Prostate gland (tissue), 2 donors: ENCODE measurements around the gene LAMA2. TPM values are rescaled to one million over a fixed set of nuclear protein-coding genes. Genes with fewer than 3 reads are reported as not detected.

Experiments used
- DNase-seq: peaks from one replicate; pipeline ENCODE4 v3.0.0-alpha.2; 2019; ENCODE audit warnings: low spot score
- H3K27ac ChIP-seq, 2 donors: fragments of 200-600 bp; sonication (generic); 2 replicates each; pipeline ENCODE4 v1.5.1; 2017 to 2019
- H3K27me3 ChIP-seq: fragments of 200-600 bp; sonication (generic); replicated peaks from 2 replicates; pipeline ENCODE4 v1.5.1; 2019; ENCODE audit not compliant: insufficient read depth
- H3K36me3 ChIP-seq, 2 donors: fragments of 200-600 bp; sonication (generic); 1 replicate in 1 of 2; 2 replicates in 1 of 2; pipeline versions ENCODE4 v1.5.1 to v1.8.1; 2017 to 2019
- H3K4me1 ChIP-seq: fragments of 200-600 bp; sonication (generic); replicated peaks from 2 replicates; pipeline ENCODE4 v1.5.1; 2019
- H3K4me3 ChIP-seq, 2 donors: fragments of 200-600 bp; sonication (generic); 2 replicates each; pipeline ENCODE4 v1.5.1; 2017 to 2019
- H3K9me3 ChIP-seq: fragments of 200-600 bp; sonication (generic); 2 replicates; pipeline ENCODE4 v1.5.1; 2017
- CTCF ChIP-seq, 4 experiments: fragments of 200-600 bp in 2 of 4; fragments of 450-650 bp in 2 of 4; sonication (generic) in 2 of 4; IDR thresholded peaks; 1 replicate in 3 of 4; 2 replicates in 1 of 4; pipeline ENCODE4 v1.5.1; 2016 to 2019; ENCODE audit warnings: antibody characterized with exemption in 4 of 4, mild to moderate bottlenecking in 2 of 4, moderate library complexity in 2 of 4
- POLR2A ChIP-seq: fragments of 450-650 bp; IDR thresholded peaks from one replicate; pipeline ENCODE4 v1.6.1; 2016; ENCODE audit warnings: antibody characterized with exemption, mild to moderate bottlenecking
- POLR2AphosphoS5 ChIP-seq: sonication (generic); formaldehyde crosslinking; IDR thresholded peaks from one replicate; pipeline ENCODE4 v1.6.1; 2017; ENCODE audit warnings: antibody characterized with exemption
- WGBS: methylation state at CpG from one replicate; pipeline ENCODE4 v1.1.5; 2018; 5-methylcytosine and 5-hydroxymethylcytosine counted together
- intact Hi-C: fragments of 100-400 bp; cut with DNase I; formaldehyde crosslinking; loops from one replicate; pipeline ENCODE4 v1.14.2; 2022
- total RNA-seq, 2 donors: library from RNA; depleted of rRNA; stranded (reverse); fragments of >200 nt; gene quantifications; one replicate each; pipeline ENCODE4 v1.1.0, GENCODE V29; 2016

The LAMA2 gene
- total RNA-seq, 2 donors from 2014 or later, result 10.1 to 89.1 TPM

DNA sequence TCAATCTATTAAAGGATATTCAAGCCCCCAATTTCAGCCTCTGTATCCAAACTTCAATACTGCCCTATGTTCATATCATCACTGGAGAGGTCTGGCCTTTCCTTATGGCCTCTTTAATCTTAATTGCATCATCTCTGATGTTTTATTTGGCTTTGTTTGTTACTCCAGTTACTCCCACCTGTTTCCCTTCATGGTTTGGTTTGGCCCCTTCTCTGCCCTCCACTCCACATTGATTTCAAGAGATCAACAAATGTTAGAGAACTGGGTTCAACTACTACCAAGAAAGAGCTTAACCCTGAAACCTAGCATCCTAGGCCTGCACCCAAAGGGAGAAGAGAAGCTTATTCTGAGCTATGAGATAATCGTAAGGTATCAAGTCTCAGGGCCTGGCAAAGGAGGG is 221.6 kb downstream of the LAMA2 start:
- Histone ChIP-seq H3K27me3 (no peaks in the 10 kb centered on the region), H3K4me3 (no peak overlapping the region), H3K9me3 (no peaks in the 10 kb centered on the region), H3K4me1 (no peaks in the 10 kb centered on the region), H3K36me3 (no peaks in the 10 kb centered on the region), H3K27ac (no peak overlapping the region)
- DNase-seq, result no peak
- TF ChIP-seq POLR2A (no peak), CTCF (IDR thresholded peaks at IDR 0.05) (no peak), POLR2AphosphoS5 (no peak)
- 96% methylated on average over 1 of the region's 1 CpG for WGBS
- intact Hi-C loops, result no loop called here

GRCh38 chr6:129105035-129105434 is 222.1 kb downstream of the LAMA2 start:
- no peak for DNase-seq
- WGBS, result 94% methylated on average over 1 of the region's 1 CpG
- Histone ChIP-seq H3K4me1 (no peaks in the 10 kb centered on the region), H3K36me3 (no peaks in the 10 kb centered on the region), H3K27ac (no peak overlapping the region), H3K27me3 (no peaks in the 10 kb centered on the region), H3K4me3 (no peak overlapping the region), H3K9me3 (no peaks in the 10 kb centered on the region)
- TF ChIP-seq CTCF (IDR thresholded peaks at IDR 0.05) (no peak), POLR2AphosphoS5 (no peak), POLR2A (no peak)
- intact Hi-C loops, result no loop called here

GRCh38 chr6:129105793-129106192 is 222.9 kb downstream of the LAMA2 start:
- no peaks in the 10 kb centered on the region for H3K9me3 ChIP-seq
- intact Hi-C loops, result no loop called here
- TF ChIP-seq POLR2A (no peak), POLR2AphosphoS5 (no peak), CTCF (IDR thresholded peaks at IDR 0.05) (no peak)
- H3K36me3 ChIP-seq, result no peaks in the 10 kb centered on the region
- no peaks in the 10 kb centered on the region for H3K27me3 ChIP-seq
- no peak overlapping the region for H3K27ac ChIP-seq
- no peak overlapping the region for H3K4me3 ChIP-seq
- WGBS, result 79% methylated on average over 2 of the region's 2 CpGs
- no peak for DNase-seq
- no peaks in the 10 kb centered on the region for H3K4me1 ChIP-seq

DNA sequence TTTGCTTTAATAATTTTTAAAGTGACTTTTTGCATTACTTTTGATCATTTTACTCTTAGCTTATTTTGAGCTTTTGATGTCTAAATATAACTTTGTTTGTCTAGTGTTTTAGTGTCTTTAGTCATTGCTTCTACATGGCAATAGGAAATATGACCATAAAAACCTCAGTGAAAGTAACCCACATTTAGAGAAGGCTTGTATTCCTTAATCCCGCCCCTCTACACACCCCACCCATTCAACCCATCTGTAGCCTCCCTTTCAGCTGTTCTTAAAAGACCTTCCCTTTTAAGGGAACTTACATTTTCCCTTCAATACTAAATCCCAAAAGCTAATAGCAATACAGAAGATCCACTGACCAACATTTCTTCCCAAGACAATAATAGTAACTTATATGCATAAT is 225.4 kb downstream of the LAMA2 start:
- Histone ChIP-seq H3K27ac (no peak overlapping the region), H3K4me3 (no peak overlapping the region), H3K36me3 (no peaks in the 10 kb centered on the region), H3K4me1 (no peaks in the 10 kb centered on the region), H3K27me3 (no peaks in the 10 kb centered on the region), H3K9me3 (no peaks in the 10 kb centered on the region)
- TF ChIP-seq POLR2A (no peak), POLR2AphosphoS5 (no peak), CTCF (IDR thresholded peaks at IDR 0.05) (no peak)
- no peak for DNase-seq
- 0% methylated on average over 1 of the region's 1 CpG for WGBS
- intact Hi-C loops, result no loop called here

DNA sequence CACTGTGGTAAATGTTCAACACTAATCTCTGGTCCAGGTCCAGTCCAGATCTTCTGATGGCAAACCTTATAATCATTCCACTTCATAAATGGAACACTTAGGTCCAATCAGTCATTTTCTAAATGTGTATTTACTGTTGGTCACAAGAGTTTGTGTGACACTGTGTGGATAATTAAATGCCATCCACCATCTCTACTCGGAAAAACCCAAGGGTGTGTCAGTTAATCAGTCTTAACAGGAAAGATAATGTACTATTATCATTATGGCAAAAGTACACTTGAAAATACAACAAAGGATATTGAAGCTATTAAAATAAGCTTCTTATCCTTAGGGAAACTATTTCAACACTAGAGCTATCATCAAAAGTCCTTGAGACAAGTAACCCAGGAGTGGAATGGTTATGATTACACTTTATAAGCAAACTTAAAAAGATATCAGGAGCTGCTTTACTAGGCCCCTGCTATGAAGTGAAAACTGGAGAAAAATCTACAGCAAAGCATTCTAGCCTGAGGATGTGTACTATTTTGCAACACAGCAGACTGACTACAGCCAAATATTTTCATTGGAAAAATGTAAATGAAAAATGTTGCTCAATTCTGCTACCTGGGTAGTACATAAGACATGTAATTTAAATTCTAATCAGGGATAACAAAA is 227.9 kb downstream of the LAMA2 start:
- H3K4me3 ChIP-seq, result no peak overlapping the region
- no peak for TF ChIP-seq CTCF (IDR thresholded peaks at IDR 0.05)
- no peaks in the 10 kb centered on the region for H3K27me3 ChIP-seq
- H3K9me3 ChIP-seq, result no peaks in the 10 kb centered on the region
- intact Hi-C loops, result no loop called here
- DNase-seq, result no peak
- H3K36me3 ChIP-seq, result no peaks in the 10 kb centered on the region
- H3K4me1 ChIP-seq, result no peaks in the 10 kb centered on the region
- H3K27ac ChIP-seq, result no peak overlapping the region
- 67% methylated on average over 1 of the region's 1 CpG for WGBS
